GM18526 (cell line): ENCODE data around the gene RHOBTB1.

Experiments used
- POLR2A ChIP-seq: IDR thresholded peaks from 3 replicates; pipeline ENCODE4 v1.6.1; 2011; ENCODE audit not compliant: insufficient read length; ENCODE audit errors: extremely low read depth

The RHOBTB1 gene

DNA sequence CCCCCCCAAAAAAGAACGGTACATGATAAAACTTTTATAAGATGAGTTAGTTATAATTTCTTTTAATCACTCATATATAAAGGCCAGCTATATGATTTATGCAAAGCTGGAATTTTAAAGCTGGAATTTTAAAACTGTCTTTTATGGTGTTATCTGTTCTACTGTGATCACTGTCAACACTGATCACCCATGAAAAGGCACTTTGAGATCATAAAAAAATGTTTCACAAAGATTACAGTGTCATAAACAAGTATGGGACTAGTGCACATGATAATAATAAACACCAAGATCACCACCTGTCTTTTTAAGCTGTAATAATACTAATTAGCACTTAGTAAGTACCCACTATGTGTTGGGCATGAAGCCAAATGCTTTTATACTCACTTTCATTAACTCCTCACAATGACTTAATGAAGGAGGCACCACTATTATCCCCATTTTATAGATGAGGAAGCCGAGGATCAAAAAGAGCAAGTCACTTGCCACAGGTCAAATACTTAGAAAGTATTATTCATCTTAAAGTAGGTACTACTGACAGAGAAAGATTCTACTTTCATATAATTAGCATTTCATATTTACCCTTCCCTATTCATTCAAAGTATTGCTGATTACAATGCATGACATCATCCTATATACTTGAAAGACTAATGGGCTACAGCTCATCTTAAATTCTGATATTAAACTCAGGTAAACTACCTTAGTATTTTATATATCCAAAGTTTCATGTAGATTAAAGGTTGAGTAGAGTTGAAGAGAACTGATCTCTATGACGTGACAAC, 8.3 kb upstream of the RHOBTB1 start:
- TF ChIP-seq POLR2A, result no peak

DNA sequence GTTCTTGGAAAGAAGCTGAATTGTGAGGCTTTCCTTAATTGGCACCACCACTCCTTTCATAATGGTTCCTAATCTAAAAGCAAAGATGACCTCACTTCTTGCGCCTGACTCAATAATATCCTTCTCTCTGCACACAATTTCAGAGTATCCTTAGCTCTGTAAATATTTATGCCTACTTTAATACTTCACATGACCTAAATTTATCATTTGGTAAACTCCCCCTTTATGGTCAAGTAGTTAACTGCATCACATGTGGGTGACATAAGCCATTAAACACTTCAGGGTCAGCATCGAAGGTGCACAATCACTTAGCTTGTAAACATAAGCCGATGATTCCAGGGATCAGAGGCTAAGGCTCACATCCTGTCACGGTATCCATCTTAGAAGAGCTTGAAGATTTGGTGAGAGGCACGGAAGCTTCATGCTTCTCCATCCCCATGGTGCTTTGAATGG, 7.3 kb upstream of the RHOBTB1 start:
- TF ChIP-seq POLR2A, result no peak

DNA sequence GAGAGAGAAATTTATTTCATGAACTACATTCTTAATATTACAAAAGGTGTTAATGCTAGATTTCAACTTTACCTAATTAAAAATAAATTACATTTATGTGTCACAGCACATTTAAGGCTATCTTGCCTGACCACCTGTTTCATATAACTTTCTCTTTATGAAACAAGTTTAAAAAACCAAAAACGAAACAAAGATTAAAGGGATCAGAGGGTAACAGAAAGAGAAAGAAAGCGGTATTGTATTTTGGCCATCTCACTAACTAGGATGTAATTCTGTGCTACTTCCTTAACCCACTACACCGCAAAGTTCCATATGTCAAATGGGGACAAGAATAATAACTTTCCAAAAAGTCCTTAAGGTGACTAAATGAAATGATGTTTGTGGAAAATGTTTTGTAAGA, 6.3 kb upstream of the RHOBTB1 start:
- no peak for TF ChIP-seq POLR2A

DNA sequence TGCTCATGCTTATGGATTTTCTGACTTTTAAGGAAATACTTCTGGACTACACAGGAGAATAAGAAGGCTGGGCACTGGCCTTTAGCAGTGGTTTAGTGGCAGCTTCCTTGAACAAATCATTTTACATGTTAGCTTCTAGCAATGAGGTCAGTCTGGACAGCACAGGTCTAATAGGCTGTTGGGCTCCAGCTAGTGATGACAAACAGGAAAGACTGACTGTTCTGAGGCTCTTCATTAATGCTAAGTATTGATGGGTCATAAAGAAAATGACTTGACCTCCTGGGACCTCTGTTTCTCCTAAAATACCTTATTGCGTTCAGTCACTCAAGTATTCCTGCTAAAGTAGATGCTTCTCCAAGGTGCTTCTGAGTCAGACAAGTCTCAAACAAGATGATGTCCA, 4.9 kb upstream of the RHOBTB1 start:
- no peak for TF ChIP-seq POLR2A

DNA sequence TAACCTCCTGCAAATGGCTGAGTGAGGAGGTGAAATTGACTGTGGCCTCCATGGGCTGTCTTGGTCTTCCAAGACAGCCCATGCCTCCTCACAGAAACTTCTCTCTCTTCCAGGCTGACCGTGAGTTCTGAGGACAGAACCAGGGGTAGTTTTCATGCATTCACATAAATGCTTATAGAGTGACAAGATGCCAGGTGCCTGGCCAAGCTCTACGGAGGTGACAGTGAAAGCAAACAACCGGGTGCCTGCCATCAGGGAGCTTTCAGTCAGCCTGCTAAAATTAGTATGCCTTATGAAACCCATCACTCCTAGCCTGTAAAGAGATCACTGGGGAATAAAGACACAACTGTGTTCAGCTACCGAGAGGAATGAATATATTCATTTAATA, 919 bp upstream of the RHOBTB1 start:
- no peak for TF ChIP-seq POLR2A

DNA sequence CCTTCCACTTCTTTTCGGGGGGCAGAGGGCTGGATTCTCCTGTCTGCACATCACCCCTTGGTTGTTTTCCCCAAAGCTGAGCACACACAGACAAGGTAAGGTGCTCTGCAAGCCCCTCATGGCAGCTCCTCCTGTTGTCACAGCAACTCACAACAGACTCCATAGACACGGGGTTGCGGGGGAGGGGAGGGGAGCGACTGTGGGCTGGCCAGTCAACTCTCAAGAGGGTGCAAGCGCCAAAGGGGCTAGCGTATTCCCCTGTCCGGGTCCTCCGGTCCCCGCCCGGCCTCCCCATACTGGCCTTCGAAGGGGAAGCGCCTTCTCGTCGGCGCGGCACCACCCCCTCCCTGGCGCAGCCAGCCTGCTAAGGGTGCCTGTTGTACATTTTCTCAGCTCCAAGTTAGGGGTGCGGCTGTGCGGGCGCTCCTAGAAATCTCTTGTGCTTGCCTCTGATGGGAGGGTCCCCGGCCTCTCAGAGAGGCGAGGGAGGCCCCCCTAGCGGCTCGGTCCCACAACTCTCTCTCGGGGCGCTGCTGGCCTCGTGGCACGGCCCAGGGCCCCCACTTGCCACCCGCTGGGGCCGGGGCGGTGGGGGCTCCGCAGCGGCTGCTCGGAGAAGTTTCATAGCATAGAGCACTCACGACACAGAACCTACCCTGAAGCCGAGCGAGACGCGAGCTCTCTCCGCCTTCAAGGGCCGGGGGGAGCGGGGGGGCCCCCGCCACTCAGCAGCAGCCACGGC, 498 bp downstream of the RHOBTB1 start:
- TF ChIP-seq POLR2A, result no peak

DNA sequence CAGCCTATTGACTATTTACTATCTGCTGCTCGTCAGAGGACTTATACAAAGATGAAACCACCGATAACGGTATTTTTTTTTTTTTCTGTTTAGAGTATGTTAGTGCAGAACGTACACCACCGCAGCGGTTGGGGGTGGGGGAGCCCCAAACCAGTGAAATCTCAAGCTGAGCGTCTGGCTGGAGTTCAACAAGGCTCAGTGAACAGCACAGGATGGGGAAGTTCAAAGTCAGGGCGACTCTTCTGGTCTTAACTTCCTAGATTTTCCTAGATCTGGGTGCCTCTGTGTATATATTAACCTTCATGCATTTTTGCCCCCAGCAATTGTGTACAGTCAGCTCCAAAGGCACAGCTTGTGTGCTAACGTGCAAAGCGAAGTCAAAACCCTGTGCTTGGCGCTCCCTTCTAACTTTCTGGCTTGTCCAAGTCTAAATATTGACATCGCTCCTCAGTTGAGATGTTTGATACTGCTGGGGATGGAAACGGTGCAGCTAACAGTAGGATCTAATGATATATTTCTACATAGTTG, 1.1 kb downstream of the RHOBTB1 start:
- TF ChIP-seq POLR2A, result no peak

DNA sequence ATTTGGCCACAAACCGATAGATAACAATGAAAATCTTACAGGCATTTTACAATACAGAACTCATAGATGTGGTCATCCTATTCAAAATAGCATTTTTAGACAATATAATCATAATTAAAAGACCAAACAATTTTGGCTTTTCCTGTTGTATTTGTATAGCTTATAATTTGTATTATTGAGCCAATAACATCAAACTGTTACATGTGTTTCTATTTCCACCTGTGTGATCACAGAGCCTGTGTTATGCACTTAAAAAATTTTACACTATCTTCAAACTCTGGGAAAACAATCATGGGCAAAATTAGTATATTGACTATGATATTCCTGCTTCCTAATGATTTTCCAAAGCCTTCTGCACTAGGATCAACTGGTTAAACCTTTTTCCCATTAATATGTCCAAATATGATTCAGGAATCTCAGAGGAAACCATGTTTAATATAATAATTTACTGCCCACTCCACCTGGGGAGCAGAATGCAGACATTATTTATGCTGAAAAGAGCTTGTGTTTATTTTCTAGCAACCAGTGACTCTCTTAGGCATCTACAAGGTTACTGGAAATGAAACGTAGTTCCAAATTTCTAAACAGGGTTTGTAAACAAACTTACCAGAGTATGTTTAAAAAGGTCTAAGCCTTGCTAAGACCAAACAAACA, 1.7 kb downstream of the RHOBTB1 start:
- TF ChIP-seq POLR2A, result no peak

DNA sequence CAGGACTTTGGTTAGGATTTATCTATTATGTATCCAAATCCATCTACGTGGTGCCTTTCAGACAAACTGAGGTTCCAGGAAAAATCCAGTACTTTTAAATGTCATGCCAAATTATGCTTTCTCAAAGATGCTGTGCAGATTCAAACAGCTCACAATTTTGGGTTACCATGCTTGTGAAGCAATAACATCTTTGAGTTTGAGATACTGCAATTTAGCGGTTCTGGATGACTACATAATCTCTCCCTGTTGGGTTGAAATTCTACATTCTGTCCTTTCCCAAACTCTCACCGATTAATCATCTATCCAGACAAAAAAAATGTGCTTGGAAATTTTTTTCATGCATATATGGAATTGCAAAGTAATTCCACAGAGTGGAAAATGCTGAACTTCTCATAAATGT, 3.5 kb downstream of the RHOBTB1 start:
- TF ChIP-seq POLR2A, result no peak

DNA sequence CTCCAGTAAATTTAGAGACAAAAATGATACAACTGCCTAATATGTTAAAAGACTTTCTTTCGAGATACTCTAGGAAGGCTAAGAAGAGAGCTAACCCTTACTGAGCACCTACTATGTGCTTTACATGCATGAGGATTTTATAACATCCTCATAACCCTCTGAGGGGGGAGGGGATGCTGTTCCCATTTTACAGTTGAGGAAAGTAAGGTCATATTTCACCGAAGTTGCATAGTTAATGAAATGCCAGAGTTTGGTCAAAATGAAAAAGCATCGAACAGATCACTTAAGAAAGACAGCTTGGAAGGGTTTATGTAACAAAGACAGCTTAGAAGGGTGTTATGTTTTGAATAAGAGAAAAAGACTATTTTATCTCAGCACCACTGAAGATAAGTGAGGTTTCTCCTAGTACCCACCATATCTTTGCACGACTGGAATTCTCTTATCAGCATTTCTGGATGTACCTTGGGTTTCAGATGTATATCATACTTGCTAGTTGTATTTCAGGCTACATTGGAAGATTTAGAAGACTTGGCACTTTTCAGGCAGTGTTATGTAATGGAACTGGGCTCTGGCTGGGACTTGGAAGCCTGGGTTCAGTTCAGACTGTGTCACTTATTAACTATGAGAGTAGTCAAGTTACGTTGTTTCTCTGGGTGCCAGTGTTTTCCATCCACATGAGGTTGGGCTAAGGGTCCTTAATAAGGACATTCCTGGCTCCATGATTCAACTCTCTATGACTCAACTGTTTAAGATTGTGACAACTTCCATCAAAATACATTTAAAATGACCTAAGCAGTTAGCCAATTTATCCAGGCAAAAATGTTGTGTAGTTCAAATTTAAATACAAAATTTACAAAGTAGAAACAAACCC, 6.0 kb downstream of the RHOBTB1 start:
- TF ChIP-seq POLR2A, result no peak

DNA sequence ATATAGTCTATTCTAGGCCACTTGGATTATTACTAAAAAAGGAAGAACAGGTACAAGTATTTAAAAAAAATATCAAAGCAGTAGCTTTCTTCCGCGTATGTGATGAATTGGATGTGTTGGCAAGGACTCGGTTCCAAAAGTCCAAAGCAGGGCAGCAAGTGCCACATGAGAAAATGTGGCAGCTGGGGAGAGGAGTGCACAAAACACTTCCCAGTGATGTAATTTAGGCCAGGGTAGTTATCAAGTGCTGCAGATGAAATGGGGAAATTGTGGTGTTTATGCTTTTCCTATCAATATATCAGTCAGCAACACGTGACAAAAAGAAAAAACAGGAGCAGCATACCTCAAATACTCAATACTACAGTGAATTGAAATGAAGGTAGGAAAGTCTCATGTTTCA, 7.0 kb downstream of the RHOBTB1 start:
- TF ChIP-seq POLR2A, result no peak

DNA sequence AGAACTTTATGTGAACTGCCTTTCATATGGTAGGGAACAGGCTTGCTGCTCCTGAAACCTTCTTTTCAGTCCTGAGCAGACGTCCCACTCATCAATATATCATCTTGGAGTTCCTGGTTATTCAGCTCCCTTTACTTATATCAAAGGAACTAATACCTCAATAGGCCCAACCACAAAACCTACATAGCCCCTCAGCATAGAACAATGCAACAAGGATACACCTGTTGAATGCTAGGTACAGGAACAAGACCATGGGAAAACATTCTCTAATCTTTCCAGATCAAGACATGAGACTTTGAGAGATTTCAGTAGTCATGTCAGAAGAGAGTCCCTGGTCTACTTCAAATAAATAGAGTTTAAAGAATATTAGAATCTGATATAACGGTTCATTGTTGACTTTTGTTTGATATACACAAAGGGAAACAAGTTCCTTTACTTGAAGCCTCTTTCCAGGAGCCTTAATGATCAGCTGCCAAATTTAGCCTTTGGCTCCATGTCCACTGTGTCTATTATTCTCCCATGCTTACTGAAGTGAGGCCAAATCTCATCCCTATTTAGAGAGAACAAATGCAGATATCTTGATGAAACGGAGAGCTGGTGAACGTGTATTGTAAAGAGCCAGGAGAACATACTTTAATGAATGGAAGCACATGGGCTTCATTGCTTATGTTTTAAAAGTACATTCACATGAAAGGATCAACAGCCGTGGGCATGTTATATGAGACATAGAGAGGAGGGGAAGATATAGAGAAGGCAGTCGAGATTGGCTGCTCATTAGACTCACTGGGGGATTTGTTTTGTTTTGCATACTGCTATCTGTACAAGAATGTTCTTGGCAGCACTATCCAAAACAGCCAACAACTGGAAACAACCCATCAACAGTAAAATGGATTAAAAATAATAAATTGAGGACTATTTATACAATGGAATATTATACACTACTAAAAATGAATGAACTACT, 9.5 kb downstream of the RHOBTB1 start:
- no peak for TF ChIP-seq POLR2A

DNA sequence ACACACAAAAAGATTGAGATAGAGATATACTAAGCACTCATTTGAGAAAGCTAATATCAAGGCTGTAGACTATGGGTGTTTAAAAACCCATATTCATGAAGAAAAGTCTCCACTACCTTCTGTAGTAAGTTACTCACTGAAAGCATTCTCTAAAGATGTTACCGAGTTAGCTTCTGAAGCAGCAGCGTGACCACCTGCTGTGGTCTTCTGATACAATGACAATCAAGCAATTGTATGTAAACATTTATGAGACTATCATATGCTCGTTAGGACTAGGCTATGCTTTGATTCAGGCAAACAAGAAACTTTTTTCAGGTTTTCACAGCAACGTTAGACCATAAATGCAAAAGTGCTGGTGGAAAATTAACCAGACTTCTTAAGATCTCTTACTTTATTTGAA, 11.2 kb downstream of the RHOBTB1 start:
- no peak for TF ChIP-seq POLR2A

DNA sequence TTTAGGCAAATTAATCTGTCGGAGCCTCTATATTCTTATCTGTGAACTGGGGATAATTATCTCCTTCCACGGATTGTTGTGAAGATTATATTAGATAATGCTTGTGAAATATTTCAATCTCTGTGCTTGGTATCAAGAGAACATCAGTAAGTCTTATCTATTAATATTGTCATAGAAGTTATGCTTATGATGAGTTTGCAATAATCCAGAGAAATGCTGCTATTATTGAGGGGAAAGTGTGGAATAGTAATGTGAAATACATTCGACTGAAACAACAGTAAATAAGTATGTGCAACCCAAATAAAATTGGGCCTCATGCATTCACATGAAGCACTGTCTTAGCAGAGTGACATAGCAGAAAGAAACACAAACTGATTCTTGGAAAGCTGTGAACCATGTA, 13.7 kb downstream of the RHOBTB1 start:
- TF ChIP-seq POLR2A, result no peak

DNA sequence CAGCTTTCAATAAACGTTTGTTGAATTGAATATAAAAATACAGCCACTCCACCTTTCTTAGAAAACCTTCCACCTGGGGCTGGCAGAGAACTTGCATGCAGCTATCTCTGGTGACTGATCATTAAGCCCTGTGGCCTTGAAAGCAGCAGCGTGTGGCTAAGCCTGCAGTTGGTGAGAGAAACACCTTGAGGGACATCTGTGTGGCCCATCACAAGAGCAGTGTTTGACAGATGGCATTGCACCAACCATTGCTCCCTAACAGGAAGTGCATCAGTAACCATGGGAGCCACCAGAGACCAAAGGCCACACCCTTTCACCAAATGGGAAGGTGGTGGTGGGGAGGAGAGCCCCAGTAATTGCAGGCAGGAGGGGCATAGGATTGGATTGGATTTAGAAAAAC, 22.4 kb downstream of the RHOBTB1 start:
- TF ChIP-seq POLR2A, result no peak
